ENCODE measurements around the gene BMP8B.
"Not testable (repeated sequence)": the region's sequence is repeated elsewhere in the genome, so short reads cannot be mapped to it uniquely, and the experiment has no call there.

Gene BMP8B

GRCh38 chr1:39833121-39833520, 44.5 kb upstream of the BMP8B start:
- no peak for DNase-seq (ENCODE audit: low read depth, low spot score)

GRCh38 chr1:39832294-39832693, 43.6 kb upstream of the BMP8B start:
- TF ChIP-seq CTCF (IDR thresholded peaks at IDR 0.05; ENCODE audit: low read depth, low read length), result no peak
- in situ Hi-C loops (cut with HindIII; ENCODE audit: low sequenced_read_pairs), result no loop called here
- DNase-seq (ENCODE audit: low read depth, low spot score), result no peak
- no peak overlapping the region for H3K4me3 ChIP-seq (ENCODE audit: low read depth, low read length)

More at GRCh38 chr1:39833121-39833520, 44.5 kb upstream of the BMP8B start:
- in situ Hi-C loops (cut with HindIII; ENCODE audit: low sequenced_read_pairs), result no loop called here
- no peak for TF ChIP-seq CTCF (IDR thresholded peaks at IDR 0.05; ENCODE audit: low read depth, low read length)
- H3K4me3 ChIP-seq (ENCODE audit: low read depth, low read length), result no peak overlapping the region

- in situ Hi-C loops (cut with HindIII; ENCODE audit: low sequenced_read_pairs), result no loop called here
- no peak for TF ChIP-seq CTCF (IDR thresholded peaks at IDR 0.05; ENCODE audit: low read depth, low read length)
Observed at GRCh38 chr1:39829791-39830533, 41.3 kb upstream of the BMP8B start.

GRCh38 chr1:39828734-39829133, 40.1 kb upstream of the BMP8B start:
- no peak overlapping the region for H3K4me3 ChIP-seq (ENCODE audit: low read depth, low read length)
- TF ChIP-seq CTCF (IDR thresholded peaks at IDR 0.05; ENCODE audit: low read depth, low read length), result no peak
- no peak for DNase-seq (ENCODE audit: low read depth, low spot score)
- in situ Hi-C loops (cut with HindIII; ENCODE audit: low sequenced_read_pairs), result no loop called here

More at GRCh38 chr1:39829791-39830533, 41.3 kb upstream of the BMP8B start:
- no peak for DNase-seq (ENCODE audit: low read depth, low spot score)
- no peak overlapping the region for H3K4me3 ChIP-seq (ENCODE audit: low read depth, low read length)

GRCh38 chr1:39828255-39828654, 39.6 kb upstream of the BMP8B start:
- in situ Hi-C loops (cut with HindIII; ENCODE audit: low sequenced_read_pairs); H3K4me3 ChIP-seq (ENCODE audit: low read depth, low read length); DNase-seq (ENCODE audit: low read depth, low spot score): not testable (repeated sequence)

GRCh38 chr1:39827201-39827600, 38.5 kb upstream of the BMP8B start:
- no peak for DNase-seq (ENCODE audit: low read depth, low spot score)
- in situ Hi-C loops (cut with HindIII; ENCODE audit: low sequenced_read_pairs), result no loop called here
- no peak for TF ChIP-seq CTCF (IDR thresholded peaks at IDR 0.05; ENCODE audit: low read depth, low read length)
- H3K4me3 ChIP-seq (ENCODE audit: low read depth, low read length), result no peak overlapping the region

- no peak for TF ChIP-seq CTCF (IDR thresholded peaks at IDR 0.05; ENCODE audit: low read depth, low read length)
- H3K4me3 ChIP-seq (ENCODE audit: low read depth, low read length), result no peak overlapping the region
- DNase-seq (ENCODE audit: low read depth, low spot score), result no peak
- in situ Hi-C loops (cut with HindIII; ENCODE audit: low sequenced_read_pairs), result no loop called here
Observed at GRCh38 chr1:39826583-39826982, 37.9 kb upstream of the BMP8B start.
